ENCODE data around the gene TRIP13.
"Not testable (repeated sequence)": the region's sequence is repeated elsewhere in the genome, so short reads cannot be mapped to it uniquely, and the experiment has no call there.

The TRIP13 gene

GRCh38 chr5:873328-873727 is 19.4 kb upstream of the TRIP13 start:
- no peak for DNase-seq

DNA sequence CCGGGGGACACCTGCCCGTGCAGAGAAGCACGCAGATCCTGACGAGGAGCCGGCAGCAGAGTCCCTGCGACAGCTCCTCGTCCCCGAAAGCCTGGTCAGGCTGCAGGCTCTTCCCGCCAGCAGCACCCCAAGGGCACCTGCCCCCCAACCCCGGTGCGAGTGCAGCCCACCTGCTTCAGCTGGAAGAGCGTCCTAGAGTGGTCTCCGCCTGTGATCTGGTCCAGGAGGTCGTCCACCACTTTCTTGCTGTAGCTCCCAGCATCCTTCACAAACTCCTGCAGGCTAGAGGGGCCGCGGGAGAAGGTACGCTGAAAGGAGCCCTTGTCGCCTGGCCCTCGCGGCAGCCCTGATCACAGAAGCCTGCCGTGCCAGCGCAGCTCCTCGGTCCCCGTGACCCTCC is 16.8 kb upstream of the TRIP13 start:
- DNase-seq: no peak

DNA sequence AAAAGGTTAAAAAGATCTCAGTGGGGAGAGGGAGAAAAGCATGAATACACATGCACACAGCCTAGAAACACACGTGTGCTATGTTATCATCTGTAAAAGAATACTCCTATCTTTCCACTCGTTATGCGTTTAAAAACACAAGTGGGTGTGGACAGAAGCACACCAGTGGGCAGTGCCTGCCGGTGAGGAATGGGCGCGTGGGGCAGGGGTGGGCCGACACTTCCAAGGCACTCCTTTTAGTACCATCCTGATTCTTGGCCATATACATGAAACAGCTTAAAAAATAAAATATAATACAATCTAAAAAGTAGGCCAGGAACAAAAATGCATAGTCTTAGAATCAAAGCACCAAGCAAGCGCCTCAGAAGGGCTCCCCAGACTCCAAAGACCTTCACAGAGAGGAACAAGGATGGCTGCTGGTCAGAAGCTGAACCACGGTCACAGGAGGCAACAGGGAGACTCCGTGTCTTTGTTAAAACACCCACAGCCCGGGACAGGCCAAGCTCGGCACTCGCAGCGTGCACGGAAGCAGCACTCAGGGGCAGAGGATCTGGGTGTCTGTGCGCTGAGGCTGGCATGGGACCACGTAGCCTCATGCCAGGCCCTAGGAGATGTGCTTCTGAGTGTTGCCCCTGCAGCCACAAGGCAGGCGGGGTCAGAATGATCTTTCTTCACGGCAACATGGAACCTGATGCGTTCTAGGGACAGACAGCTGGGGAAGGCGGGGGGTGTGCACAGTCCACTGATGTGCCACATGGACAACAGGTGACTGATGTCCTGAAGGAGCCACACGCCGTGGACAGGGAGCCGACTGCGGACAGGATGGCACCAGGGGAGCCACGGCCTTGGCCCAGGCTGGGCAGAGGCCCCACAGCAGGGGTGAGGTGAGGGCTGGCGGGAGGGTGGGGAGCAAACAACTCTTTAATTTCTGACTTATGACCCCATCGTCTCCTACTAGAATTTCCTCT is 16.0 kb upstream of the TRIP13 start:
- DNase-seq: no peak

DNA sequence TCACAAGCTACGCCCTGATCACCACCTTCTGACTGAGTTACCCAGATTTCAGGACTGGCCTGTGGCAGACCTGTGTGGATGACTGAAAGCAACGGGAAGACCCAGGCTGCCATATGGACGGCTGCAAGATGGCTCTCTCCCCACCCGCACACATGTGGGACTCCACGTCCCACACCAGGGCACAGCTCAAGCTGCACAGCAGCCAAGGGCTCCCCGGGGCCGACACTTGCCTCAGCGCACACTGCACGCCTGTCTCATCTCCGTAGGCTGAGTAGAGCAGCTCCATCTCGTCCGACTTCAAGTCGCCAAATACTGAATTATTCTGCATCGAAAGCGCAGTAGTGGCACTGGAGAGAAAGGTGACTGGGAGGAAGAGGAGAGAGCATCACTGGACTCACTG is 14.6 kb upstream of the TRIP13 start:
- DNase-seq: no peak

GRCh38 chr5:878677-879076 is 14.0 kb upstream of the TRIP13 start:
- DNase-seq: not testable (repeated sequence)

GRCh38 chr5:880816-881550 is 11.7 kb upstream of the TRIP13 start:
- DNase-seq: no peak

DNA sequence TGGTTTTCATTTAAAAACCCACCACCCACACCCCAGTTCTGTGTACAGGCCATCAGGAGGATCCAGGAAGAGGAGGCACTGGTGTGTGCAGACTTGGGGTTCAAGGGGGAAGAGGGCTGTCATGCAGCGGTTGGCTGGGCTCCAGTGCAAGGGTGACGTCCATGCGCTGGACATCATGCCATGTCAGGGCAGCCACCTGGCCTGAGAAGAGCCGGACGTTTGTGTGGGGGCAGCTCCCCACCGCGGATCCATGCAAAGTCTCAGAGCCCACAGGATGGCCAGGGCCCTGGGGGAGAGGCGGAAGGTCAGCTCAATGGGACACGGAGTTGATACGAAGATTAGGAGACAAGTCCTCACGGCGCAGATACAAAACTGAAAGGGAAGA is 11.1 kb upstream of the TRIP13 start:
- DNase-seq: no peak

- no peak for DNase-seq
These were observed 10.2 kb upstream of the TRIP13 start for GRCh38 chr5:882253-883183.

DNA sequence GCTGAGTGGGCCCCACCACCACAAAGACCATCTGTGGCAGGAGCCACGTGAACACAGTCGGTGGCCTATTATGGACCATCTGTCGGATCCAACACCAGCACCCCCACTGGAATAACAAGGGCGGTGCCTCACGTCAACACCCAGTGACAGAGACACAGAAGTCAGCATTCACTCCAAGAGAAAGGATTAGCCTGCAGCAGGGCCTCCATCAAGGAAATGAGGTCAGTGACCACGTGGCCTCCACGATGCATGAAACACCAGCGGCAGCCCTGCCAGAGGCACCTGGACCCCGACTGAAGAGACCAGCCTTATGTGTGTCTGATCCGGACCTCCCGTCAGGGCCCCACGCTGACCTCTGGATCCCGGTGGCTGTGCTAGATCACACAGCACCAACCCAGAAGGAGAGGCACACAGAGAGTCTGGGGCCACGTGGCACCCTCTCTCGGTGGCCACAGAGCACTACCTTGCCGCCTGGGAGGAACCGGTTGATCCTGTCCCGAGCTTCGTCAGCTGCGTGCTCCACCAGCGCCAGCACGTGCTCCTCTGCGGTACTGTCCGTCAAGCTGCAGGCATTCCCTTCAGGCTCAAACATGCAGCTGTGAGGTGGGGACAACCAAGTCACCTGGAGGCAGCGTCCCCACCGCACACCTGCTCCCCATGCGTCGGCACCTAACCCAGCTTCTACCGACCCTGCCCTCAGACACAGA is 9.1 kb upstream of the TRIP13 start:
- no peak for DNase-seq

DNA sequence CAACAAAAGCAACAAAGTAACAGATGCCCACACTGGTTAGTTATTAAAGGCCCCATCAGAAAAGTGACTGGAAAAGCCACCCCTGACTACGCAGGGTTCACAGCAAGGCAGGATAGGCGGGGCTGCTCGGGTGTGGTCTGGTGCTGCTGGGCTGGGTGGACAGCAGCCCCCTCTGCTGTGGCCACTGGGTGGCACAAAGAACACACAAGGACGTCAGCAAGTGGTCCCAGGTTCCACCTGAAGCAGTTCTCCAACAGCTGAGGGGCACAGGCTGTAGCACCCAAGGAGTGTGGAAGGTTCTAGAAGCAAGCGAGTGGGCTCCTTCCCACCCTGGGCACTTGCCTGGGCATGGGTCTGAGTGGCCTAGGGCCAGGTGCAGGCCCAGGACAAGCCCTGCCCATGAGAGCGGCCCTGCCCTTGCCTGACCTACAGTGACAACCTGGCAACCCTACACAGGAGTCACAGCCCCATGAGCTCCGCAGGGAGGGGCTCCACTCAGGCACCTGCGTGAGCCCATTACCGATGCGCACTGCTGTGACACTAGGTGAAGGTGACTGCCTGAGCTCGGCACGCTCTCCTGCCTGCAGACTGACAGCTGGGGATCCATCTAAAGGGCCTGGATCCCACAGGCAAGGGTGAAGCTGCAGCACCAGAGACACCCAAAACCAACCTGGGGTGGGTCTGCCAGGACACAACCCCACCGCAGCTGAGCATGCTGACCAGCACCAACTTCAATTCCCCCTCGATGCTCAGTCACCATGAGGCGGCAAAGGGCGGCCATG is 8.1 kb upstream of the TRIP13 start:
- no peak for DNase-seq

DNA sequence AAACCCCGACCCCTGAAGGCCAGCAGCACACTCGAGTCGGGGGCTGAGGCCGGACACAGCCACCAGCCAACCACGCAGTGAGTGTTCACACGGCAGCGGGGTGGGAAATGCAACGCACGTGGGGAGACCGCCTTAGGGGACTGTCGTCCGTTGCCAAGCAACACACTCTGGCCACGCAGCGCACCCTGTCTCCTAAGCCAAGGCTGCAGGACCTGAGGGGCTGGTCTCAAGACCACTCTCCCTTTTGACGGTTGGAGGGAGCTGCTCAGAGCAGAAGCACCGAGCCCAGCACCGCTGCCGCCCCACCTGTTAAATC is 7.6 kb upstream of the TRIP13 start:
- DNase-seq: no peak

- DNase-seq: no peak
These were observed 7.2 kb upstream of the TRIP13 start for GRCh38 chr5:885529-885928.

- no peak for DNase-seq
These were observed 6.6 kb upstream of the TRIP13 start for GRCh38 chr5:886036-886435.

GRCh38 chr5:886716-887325 is 5.9 kb upstream of the TRIP13 start:
- no peak for DNase-seq

DNA sequence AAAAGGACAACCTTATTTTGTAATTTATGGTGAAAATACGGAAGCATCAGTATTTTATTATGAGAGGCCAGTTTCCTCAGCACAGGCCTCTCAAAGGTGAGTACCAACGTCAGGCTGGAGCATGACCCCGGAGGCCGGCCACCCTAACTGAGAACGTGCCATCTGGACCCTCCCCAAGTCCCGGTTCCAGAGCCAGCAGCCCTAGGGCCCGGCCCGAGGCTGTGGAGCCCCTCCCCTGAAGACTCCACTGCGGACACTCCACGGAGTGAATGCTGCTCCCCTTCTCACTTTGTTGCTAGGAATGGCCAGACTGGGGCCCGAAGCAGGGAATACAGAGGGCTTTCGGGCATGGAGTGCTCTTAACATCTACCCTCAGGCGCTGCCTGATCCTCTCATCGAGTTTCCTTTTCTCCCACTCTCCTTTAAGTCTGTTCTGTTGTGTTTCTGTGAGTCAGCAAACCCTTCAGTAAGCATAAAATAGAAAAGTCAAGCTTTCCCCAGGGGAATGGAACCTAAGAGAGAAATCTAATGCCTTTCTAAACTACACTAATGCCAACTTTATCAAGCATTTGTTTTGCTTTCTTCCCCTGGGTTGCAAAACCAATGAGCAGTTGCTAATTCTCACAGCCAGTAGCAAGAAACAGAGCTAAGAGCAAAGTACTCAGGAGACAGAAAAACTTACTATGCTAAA is 4.6 kb upstream of the TRIP13 start:
- no peak for DNase-seq

DNA sequence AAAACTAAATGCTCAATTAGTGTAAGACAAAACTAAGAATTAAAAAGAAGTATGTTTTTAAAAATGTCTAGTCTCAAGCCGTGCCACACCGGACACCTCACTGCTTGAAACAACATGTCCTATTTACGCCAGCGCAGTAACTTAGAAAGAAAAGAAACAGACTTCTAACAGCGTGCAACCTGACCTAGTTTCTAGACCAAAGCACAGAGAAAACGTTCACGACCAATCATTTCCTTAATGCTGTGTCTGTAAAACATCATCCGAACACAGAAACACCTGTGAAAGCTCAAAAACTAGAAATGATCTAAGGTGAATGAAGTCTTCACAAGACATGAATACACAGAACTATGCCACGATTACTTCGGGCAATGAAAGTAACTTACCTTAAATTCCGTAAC is 4.0 kb upstream of the TRIP13 start:
- DNase-seq: no peak

- DNase-seq: no peak
These were observed 3.5 kb upstream of the TRIP13 start for GRCh38 chr5:889075-889710.

- peak; percentile 79 for DNase-seq
These were observed 1.4 kb upstream of the TRIP13 start for GRCh38 chr5:891117-891836.

DNA sequence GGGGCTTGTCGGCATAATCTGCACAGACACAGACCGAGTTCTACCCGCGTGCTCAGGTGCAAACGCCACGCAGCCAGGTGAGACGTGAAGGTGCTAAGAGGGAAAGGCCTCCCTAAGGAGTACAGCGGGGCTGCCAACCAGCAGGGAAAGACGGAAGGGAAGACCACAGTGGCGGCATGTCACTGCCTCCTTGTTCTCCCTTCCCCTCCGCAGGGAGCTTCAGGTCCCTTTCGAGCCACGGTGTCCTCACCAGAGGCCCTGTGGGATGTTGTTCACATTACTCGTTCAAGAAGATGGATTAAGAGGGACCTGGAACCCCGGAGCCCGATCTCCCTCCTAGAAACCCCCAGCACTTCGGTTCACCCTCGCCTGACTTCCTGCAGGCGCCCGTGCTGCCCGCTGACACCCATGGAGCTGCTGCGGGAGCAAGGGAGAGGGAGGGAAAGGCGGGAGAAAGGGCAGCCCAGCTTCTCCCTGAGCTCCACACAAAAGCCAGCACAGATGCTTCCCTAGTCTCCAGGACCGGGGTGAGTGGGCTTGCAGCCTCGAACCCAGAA is 769 bp upstream of the TRIP13 start:
- DNase-seq: no peak
